Measurements from ENCODE around the gene ANKRD52. TPM values are rescaled to one million over a fixed set of nuclear protein-coding genes. Genes with fewer than 3 reads are reported as not detected.

The ANKRD52 gene
- total and polyA plus RNA-seq, 2 of the 8 experiments (the other 6 are each of a cell fraction or from before 2014, with no cell fraction given), result 14.0 to 36.3 TPM

GRCh38 chr12:56257491-56258067 is 605 bp downstream of the ANKRD52 start (continued):
- TF ChIP-seq BCL11A (IDR thresholded peaks at IDR 0.05; ENCODE audit: low read depth in 2 of 2, low read length in 2 of 2) (no peak), CHD1 (IDR thresholded peaks at IDR 0.05; ENCODE audit: low read depth, low read length) (no peak), CHD7 (IDR thresholded peaks at IDR 0.05; ENCODE audit: insufficient replicate concordance, low read length) (no peak), GABPA (IDR thresholded peaks at IDR 0.05; ENCODE audit: borderline replicate concordance, insufficient read depth, low read length) (no peak), SIN3A (conservative IDR thresholded peaks at IDR 0.05 in 1 of 2, IDR thresholded peaks at IDR 0.05 in 1 of 2; ENCODE audit: low read depth in 1 of 2, low read length in 2 of 2) (peak; percentile 32 to 82; a peak in 2 of 4 replicates), HDAC2 (IDR thresholded peaks at IDR 0.05; ENCODE audit: borderline replicate concordance in 1 of 2, low read depth in 2 of 2, low read length in 2 of 2) (peak in 1 of 2 experiments; percentile 40; a peak in 1 of 4 replicates), KDM1A (IDR thresholded peaks at IDR 0.05; ENCODE audit: borderline replicate concordance, low read length) (no peak), RFX5 (IDR thresholded peaks at IDR 0.05; ENCODE audit: borderline replicate concordance, low read depth, low read length) (no peak), JUND (IDR thresholded peaks at IDR 0.05; ENCODE audit: low read length) (no peak)

Data from H1 (cell line).